NCI-H1436 treated with DMSO at 0.1 percent for 48 hours (cell line): ENCODE data around the gene PRKG2.

ENCODE experiments used
- DNase-seq: peaks from one replicate; lab custom pipeline; 2025; lab: John Stamatoyannopoulos, UW

The PRKG2 gene

GRCh38 chr4:81039351-81039972 lies 175.6 kb downstream of the PRKG2 start:
- no peak for DNase-seq

GRCh38 chr4:81038636-81039350 lies 176.2 kb downstream of the PRKG2 start:
- DNase-seq, result no peak
